HG03064 (cell line): ENCODE results near the gene SLC30A2.

Experiments used
- ATAC-seq: cut with Tn5 transposase; IDR thresholded peaks from one replicate; pipeline ENCODE4 v1.9.1; 2021; ENCODE audit warnings: low read depth; ENCODE audit not compliant: unreplicated experiment

SLC30A2 gene

DNA sequence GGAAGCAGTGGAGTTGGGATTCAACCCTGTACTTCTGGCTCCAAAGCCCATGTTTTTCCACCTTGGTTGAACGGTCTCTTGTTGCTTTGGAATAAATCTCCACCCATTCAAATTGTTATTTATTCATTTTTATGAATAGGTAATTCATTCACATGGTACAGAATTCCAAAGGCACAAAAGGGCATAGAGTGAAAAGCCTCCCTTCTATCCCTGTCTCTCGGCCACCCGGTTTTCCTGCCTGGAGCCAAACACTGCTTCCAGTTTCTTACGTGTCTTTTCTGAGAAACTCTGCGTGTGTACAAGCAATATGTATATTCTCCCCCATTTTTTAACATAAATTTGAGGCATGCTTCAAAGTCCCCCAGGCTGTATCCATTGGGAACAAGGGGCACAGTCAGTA lies 20.4 kb downstream of the SLC30A2 start:
- ATAC-seq, result no peak

- no peak for ATAC-seq
Measured at GRCh38 chr1:26025060-26025459, 20.9 kb downstream of the SLC30A2 start.

DNA sequence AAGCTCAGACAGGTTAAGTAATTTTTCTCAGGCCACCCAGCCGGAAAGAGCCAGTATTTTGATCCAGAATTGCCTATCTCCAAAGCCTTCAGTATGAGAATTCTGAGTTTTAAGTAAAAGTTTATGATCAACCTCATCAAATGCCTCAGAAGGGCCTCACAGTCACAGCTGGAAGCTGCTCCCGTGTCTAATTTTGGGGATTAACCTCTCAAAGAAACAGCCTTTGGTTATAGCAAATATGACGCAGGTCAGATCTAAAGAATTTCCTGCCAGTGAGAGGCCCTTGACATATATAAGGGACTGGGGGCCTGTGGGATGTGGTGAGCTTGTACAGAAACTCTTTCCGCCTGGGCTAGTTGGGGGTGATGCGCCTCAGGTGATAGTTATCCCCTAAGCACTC lies 22.1 kb downstream of the SLC30A2 start:
- ATAC-seq, result no peak

GRCh38 chr1:26023009-26023408 lies 22.9 kb downstream of the SLC30A2 start:
- no peak for ATAC-seq

- ATAC-seq, result no peak
Measured at GRCh38 chr1:26022404-26022779, 23.5 kb downstream of the SLC30A2 start.

- ATAC-seq, result no peak
Measured at GRCh38 chr1:26021647-26022403, 24.1 kb downstream of the SLC30A2 start, which contains the start of gene EXTL1. Gene EXTL1, plus strand, starts transcription at chr1:26021775. Its CDS starts 872 bp downstream, at chr1:26022647.

GRCh38 chr1:26020941-26021646 lies 24.8 kb downstream of the SLC30A2 start:
- no peak for ATAC-seq

DNA sequence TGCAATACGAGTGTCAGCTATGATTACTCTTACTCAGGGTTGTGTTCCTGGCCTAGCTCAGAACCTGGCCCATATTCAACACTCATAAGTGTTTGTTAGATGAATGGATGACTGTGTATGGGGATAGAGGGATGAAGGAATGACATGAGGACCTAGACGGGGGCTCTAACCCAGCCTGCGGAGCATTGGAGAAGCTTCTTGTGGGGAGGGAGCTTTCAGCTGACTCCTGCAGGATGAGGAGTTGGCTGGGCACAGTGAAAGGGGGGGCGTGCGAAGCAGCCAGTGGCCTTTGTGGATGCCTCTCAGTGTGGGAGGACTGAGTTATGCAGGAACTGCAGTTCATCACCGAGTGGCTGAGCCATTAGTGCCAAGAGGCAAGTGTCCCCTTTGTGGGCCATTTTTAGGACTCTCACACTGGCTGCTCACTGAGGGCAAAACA lies 25.6 kb downstream of the SLC30A2 start:
- ATAC-seq, result no peak

DNA sequence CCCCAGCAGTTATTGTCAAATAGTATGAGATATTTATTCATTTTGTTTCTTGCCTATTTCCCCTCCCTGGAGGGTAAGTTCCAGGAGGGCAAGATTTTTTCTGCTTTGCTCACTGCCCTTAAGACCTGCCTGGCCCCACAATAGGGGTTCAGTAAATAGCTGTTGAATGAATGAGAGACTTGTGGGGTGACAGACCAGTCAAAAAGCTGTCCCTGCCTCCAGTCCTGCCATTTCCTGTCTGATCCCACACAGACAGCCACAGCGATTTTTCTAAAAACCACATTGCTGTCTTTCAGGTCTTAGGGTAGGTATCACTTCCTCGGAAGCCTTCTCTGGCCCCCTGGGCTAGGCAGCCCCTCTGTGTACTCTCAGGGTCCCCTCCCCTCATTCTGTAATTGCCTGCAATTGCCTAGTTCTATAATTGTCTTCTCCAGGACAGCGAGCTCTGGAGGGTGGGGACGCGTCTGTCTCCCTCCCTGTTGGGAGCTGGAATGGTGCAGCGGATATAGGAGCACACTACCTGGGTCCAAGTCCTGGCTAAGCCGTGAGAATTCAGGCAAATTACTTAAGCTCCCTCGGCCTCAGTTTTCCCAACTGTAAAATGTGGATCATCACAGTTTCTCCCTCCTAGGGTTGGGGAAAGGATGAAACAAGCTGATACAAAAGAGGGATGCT lies 26.1 kb downstream of the SLC30A2 start:
- no peak for ATAC-seq

GRCh38 chr1:26017606-26018005 lies 28.3 kb downstream of the SLC30A2 start:
- ATAC-seq, result no peak

DNA sequence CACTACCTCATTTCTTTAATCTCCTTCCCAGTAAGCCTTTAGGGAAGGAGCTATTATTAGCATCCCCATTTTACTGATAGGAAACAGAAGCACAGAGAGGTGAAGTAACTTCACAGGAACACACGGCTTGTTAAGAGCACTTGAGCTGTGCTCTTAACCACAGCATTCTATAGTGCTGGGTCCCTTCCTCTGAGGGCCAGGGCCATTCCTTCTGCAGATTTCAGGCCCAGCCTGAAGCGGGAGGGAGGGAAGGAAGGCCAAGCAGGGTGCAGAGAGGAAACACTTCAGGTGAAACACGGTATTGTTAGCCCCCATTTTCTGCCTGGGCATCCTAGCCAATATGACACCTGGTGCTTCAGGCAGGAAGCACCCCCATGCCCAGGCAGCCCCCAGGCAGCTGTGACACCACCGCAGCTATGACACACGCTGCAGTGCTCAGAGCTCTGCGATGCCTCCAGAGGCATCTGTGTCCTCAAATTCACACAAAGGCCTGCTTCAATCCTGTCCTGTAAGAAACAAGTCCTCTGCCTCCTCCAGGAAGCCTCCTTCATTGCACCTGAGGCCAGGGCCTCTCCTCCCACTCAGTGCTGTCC lies 28.9 kb downstream of the SLC30A2 start:
- no peak for ATAC-seq

DNA sequence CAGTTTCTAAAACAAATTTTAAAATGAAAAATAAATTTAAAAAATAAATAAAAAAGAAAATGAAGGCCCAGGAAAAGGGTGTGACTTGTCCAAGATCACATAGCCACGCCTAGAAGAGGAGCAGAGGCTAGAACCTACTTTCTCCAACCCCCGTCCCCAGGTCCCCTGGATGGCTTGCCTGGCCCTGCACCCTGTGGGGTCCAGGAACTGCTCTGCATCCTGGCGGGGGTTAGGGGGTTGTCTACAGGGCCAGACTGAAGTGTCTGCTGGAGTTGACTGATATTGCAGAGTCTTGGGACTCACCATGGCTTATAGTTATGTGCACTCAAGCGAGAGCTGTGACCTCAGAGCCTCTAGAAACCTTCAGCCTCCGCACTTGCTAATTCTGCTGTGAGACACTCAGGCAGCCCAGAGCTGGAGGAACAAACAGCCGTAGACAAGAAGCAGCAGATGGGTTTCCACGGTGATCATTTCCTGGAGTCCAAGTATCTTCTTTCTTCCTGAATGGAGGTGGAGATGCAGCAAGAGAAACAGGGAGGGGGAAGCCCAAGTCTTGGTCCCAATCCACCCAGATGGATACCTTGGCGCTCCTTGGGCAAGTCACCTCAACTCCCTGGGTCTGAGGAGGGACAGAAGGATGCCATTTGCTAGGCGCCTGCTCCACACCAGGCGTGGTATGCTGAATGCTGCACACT lies 29.5 kb downstream of the SLC30A2 start:
- ATAC-seq, result no peak

DNA sequence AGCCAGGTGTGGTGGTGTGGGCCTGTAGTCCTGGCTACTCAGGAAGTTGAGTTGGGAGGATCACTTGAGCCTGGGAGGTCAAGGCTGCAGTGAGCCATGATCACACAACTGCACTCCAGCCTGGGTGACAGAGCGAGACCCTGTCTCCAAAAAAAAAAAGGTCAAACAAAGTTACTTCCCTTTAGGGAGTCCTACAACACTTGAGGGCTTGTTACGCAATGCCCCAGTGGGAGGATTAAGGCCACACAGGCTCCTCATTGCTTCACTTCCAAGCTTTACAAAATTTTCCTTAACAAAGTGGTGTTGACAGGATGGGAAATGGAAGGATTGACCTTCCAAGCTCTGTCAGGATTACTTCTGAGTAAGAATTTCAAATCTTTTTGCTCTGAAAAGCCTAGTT lies 30.6 kb downstream of the SLC30A2 start:
- no peak for ATAC-seq

DNA sequence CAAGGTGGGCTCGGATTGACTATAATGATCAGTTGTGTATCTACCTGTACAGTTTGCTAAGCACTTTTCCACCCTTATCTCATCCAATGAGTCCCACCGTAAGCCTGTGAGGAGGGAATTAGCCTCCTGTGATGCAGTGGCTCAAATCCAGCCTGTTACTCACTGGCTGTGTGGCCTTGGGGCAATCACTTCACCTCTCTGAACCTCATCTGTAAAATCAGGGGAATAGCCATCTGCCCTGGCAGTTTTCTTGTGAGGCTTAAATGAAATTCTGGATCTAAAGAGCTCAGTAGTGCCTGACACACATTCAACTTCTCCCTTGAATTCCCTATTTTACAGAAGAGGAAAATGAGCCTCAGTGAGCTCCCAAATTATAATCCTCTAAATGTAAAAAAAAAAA lies 31.7 kb downstream of the SLC30A2 start:
- ATAC-seq, result no peak

GRCh38 chr1:26012864-26013263 lies 33.1 kb downstream of the SLC30A2 start:
- no peak for ATAC-seq

GRCh38 chr1:26010825-26011224 lies 35.1 kb downstream of the SLC30A2 start:
- ATAC-seq, result no peak

DNA sequence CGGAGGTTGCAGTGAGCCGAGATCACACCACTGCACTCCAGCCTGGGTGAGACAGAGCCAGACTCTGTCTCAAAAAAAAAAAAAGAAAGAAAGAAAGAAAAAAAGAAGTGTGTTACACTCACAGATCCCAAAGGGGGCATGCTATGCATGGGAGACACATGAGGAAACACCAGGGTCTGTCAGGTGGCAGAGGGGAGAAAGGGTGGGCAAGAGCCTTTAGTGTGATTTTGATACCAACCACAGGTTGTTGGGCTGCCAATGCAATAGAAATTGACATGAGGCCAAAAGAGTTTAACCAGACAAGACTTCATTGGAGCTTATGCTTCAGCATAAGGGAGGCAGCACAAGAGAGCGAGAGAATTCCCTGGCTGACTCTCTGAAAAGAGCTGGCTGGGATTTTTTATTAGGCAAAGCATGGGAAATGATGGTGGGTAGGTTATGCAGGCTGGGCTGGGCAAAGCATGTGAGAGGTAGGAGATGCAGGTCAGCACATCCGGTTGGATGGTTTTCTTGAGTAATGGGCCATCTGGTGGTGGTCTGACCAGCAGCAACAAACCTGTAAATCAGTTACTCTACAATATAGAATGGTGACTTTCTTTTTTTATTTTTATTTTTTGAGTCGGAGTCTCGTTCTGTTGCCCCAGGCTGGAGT lies 36.0 kb downstream of the SLC30A2 start:
- no peak for ATAC-seq

DNA sequence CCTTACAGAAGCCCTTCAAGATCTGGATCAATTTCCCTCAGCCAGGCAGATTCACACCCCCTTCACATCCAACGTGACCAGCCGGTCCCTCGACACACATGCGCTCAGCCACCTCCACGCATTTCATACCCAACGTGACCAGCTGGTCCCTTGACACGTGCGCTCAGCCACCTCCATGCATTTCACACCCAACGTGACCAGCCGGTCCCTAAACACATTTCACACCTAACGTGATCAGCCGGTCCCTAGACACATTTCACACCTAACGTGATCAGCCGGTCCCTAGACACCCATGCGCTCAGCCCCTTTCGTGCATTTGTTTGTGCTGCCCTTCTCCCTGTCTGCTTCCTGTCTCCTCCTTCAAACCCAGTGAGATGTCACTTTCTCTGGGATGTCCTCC lies 39.2 kb downstream of the SLC30A2 start:
- no peak for ATAC-seq

- ATAC-seq, result no peak
Measured at GRCh38 chr1:26005434-26006105, 40.3 kb downstream of the SLC30A2 start.
